ENCODE measurements around the gene CREB5. TPM values are rescaled to one million over a fixed set of nuclear protein-coding genes. Genes with fewer than 3 reads are reported as not detected.
A peak's percentile ranks its signal among the peaks of the same experiment; 100 is the strongest.

Gene CREB5
- total RNA-seq, 1 experiment from 2014 or later = 2.1 TPM

GRCh38 chr7:28487487-28487886 is 75.2 kb downstream of the CREB5 start:
- TF ChIP-seq CTCF (conservative IDR thresholded peaks at IDR 0.05) = no peak
- TF ChIP-seq EZH2 (IDR thresholded peaks at IDR 0.05; ENCODE audit: low read depth) = no peak
- no TSS peak for BruUV-seq (replicated peaks)
- intact Hi-C loops (cut with micrococcal nuclease; ENCODE audit: unreplicated experiment) = no loop called here
- Histone ChIP-seq H2AFZ (no peak overlapping the region), H3K36me3 (ENCODE audit: low read depth) (no peaks in the 10 kb centered on the region), H3F3A (ENCODE audit: insufficient read depth, low read depth) (no peaks in the 10 kb centered on the region), H3K9me3 (ENCODE audit: insufficient read depth, low read depth) (no peaks in the 10 kb centered on the region), H3K79me2 (ENCODE audit: low read depth) (no peaks in the 10 kb centered on the region), H3K4me3 (no peak overlapping the region), H3K4me1 (replicated peaks; ENCODE audit: insufficient read depth) (no peaks in the 10 kb centered on the region), H3K4me2 (no peak overlapping the region), H4K20me1 (ENCODE audit: insufficient read depth) (no peaks in the 10 kb centered on the region), H3K27me3 (ENCODE audit: insufficient read depth, low read depth) (no peaks in the 10 kb centered on the region), H3K27ac (no peak overlapping the region), H3K9me2 (ENCODE audit: insufficient read depth) (no peaks in the 10 kb centered on the region)
- ChIA-PET CTCF (no interaction called here), POLR2A (ENCODE audit: unreplicated experiment) (no interaction called here)
- DNase-seq = no peak

GRCh38 chr7:28488061-28488791 is 75.9 kb downstream of the CREB5 start:
- TF ChIP-seq EZH2 (IDR thresholded peaks at IDR 0.05; ENCODE audit: low read depth) = no peak
- no peak for TF ChIP-seq CTCF (conservative IDR thresholded peaks at IDR 0.05)
- no peaks in the 10 kb centered on the region for H3K27me3 ChIP-seq (ENCODE audit: insufficient read depth, low read depth)
- H3K79me2 ChIP-seq (ENCODE audit: low read depth) = no peaks in the 10 kb centered on the region

GRCh38 chr7:28490831-28491230 is 78.5 kb downstream of the CREB5 start:
- Histone ChIP-seq H3F3A (ENCODE audit: insufficient read depth, low read depth) (no peaks in the 10 kb centered on the region), H3K27me3 (ENCODE audit: insufficient read depth, low read depth) (no peaks in the 10 kb centered on the region), H3K4me2 (no peak overlapping the region), H2AFZ (no peak overlapping the region), H4K20me1 (ENCODE audit: insufficient read depth) (no peaks in the 10 kb centered on the region), H3K36me3 (ENCODE audit: low read depth) (no peaks in the 10 kb centered on the region), H3K27ac (no peak overlapping the region), H3K4me1 (replicated peaks; ENCODE audit: insufficient read depth) (no peaks in the 10 kb centered on the region), H3K9me3 (ENCODE audit: insufficient read depth, low read depth) (no peaks in the 10 kb centered on the region), H3K4me3 (no peak overlapping the region), H3K79me2 (ENCODE audit: low read depth) (no peaks in the 10 kb centered on the region), H3K9me2 (ENCODE audit: insufficient read depth) (no peaks in the 10 kb centered on the region)
- no peak for DNase-seq
- TF ChIP-seq EZH2 (IDR thresholded peaks at IDR 0.05; ENCODE audit: low read depth) = no peak
- no peak for TF ChIP-seq CTCF (conservative IDR thresholded peaks at IDR 0.05)
- BruUV-seq (replicated peaks) = no TSS peak
- ChIA-PET CTCF (no interaction called here), POLR2A (ENCODE audit: unreplicated experiment) (no interaction called here)
- intact Hi-C loops (cut with micrococcal nuclease; ENCODE audit: unreplicated experiment) = no loop called here

More at GRCh38 chr7:28488061-28488791, 75.9 kb downstream of the CREB5 start:
- Histone ChIP-seq H3F3A (ENCODE audit: insufficient read depth, low read depth) (no peaks in the 10 kb centered on the region), H3K4me1 (replicated peaks; ENCODE audit: insufficient read depth) (no peaks in the 10 kb centered on the region), H3K9me2 (ENCODE audit: insufficient read depth) (no peaks in the 10 kb centered on the region), H4K20me1 (ENCODE audit: insufficient read depth) (no peaks in the 10 kb centered on the region), H3K27ac (no peak overlapping the region), H3K36me3 (ENCODE audit: low read depth) (no peaks in the 10 kb centered on the region), H3K4me2 (no peak overlapping the region), H2AFZ (no peak overlapping the region), H3K4me3 (no peak overlapping the region), H3K9me3 (ENCODE audit: insufficient read depth, low read depth) (no peaks in the 10 kb centered on the region)
- no TSS peak for BruUV-seq (replicated peaks)
- peak in 1 of 2 experiments; percentile 41 for DNase-seq
- intact Hi-C loops (cut with micrococcal nuclease; ENCODE audit: unreplicated experiment) = no loop called here
- ChIA-PET CTCF (no interaction called here), POLR2A (ENCODE audit: unreplicated experiment) (no interaction called here)
